ENCODE measurements around the gene IFI27L1. TPM values are rescaled to one million over a fixed set of nuclear protein-coding genes. Genes with fewer than 3 reads are reported as not detected.

The IFI27L1 gene
- total RNA-seq, 1 experiment from 2014 or later = 27.6 TPM

DNA sequence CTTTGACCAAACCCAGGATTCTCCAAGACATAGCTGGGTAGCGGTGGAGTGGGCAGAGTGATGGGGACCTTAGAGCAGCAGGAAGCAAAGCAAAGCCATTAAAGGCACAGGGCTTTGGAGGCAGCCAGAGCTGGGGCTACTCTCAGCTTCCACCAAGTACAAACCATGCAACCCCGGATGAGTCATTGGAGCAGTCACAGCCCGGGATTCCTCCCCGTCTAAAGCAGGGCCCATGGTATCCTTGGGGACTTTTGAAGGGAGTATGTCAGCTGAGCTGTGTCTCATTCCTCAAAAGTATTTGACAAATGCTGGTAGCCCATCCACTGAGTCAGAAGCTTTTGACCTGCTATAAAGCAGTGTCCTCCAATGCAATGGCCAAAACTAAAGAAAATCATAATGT lies 19.7 kb downstream of the IFI27L1 start (continued):
- TF ChIP-seq MXD4 (CRISPR knock-in tag; IDR thresholded peaks at IDR 0.05; ENCODE audit: borderline replicate concordance) = no peak
- no peak for TF ChIP-seq ZNF138 (CRISPR knock-in tag; conservative IDR thresholded peaks at IDR 0.05)
- TF ChIP-seq, protein P1, sequence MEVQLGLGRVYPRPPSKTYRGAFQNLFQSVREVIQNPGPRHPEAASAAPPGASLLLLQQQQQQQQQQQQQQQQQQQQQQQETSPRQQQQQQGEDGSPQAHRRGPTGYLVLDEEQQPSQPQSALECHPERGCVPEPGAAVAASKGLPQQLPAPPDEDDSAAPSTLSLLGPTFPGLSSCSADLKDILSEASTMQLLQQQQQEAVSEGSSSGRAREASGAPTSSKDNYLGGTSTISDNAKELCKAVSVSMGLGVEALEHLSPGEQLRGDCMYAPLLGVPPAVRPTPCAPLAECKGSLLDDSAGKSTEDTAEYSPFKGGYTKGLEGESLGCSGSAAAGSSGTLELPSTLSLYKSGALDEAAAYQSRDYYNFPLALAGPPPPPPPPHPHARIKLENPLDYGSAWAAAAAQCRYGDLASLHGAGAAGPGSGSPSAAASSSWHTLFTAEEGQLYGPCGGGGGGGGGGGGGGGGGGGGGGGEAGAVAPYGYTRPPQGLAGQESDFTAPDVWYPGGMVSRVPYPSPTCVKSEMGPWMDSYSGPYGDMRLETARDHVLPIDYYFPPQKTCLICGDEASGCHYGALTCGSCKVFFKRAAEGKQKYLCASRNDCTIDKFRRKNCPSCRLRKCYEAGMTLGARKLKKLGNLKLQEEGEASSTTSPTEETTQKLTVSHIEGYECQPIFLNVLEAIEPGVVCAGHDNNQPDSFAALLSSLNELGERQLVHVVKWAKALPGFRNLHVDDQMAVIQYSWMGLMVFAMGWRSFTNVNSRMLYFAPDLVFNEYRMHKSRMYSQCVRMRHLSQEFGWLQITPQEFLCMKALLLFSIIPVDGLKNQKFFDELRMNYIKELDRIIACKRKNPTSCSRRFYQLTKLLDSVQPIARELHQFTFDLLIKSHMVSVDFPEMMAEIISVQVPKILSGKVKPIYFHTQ (CRISPR knock-in tag; IDR thresholded peaks at IDR 0.05) = no peak

DNA sequence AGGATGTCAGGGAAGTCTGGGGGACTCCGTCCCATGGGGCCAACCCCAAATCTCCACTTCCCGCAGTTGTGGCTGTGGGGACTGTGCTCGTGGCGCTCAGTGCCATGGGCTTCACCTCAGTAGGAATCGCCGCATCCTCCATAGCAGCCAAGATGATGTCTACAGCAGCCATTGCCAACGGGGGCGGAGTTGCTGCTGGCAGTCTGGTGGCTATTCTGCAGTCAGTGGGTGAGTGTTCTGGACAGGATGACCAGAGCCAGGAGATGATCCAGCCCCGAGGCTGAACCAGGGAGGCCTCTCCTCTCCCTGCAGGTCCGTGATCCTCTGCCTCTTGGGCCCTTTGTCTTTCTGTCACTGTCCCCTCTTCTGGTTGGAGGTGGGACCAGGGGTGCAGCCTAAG lies 20.6 kb downstream of the IFI27L1 start:
- ATAC-seq (no peak), DNase-seq (ENCODE audit: low spot score) (no peak)
- no peaks in the 10 kb centered on the region for H3K4me1 Mint-ChIP-seq
- POLR2A ChIA-PET = no interaction called here
- H3K27me3 Mint-ChIP-seq (ENCODE audit: low read depth) = no peaks in the 10 kb centered on the region
- H3K27ac Mint-ChIP-seq = no peak overlapping the region
- TF ChIP-seq ZNF416 (CRISPR knock-in tag; IDR thresholded peaks at IDR 0.05) (no peak), RELA (CRISPR knock-in tag; IDR thresholded peaks at IDR 0.05; ENCODE audit: borderline replicate concordance) (no peak), NR1H2 (CRISPR knock-in tag; IDR thresholded peaks at IDR 0.05) (no peak), TP53 (CRISPR knock-in tag; IDR thresholded peaks at IDR 0.05) (no peak), SP1 (CRISPR knock-in tag; conservative IDR thresholded peaks at IDR 0.05) (no peak), SOX15 (CRISPR knock-in tag; IDR thresholded peaks at IDR 0.05) (no peak)
- TF ChIP-seq, protein P2, sequence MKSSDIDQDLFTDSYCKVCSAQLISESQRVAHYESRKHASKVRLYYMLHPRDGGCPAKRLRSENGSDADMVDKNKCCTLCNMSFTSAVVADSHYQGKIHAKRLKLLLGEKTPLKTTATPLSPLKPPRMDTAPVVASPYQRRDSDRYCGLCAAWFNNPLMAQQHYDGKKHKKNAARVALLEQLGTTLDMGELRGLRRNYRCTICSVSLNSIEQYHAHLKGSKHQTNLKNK (CRISPR knock-in tag; IDR thresholded peaks at IDR 0.05) = no peak
- TF ChIP-seq, protein P3, sequence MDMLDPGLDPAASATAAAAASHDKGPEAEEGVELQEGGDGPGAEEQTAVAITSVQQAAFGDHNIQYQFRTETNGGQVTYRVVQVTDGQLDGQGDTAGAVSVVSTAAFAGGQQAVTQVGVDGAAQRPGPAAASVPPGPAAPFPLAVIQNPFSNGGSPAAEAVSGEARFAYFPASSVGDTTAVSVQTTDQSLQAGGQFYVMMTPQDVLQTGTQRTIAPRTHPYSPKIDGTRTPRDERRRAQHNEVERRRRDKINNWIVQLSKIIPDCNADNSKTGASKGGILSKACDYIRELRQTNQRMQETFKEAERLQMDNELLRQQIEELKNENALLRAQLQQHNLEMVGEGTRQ (CRISPR knock-in tag; IDR thresholded peaks at IDR 0.05) = no peak
- no peaks in the 10 kb centered on the region for H3K36me3 Mint-ChIP-seq
- no peak overlapping the region for H3K4me3 Mint-ChIP-seq
- CTCF ChIA-PET = no interaction called here
- H3K9me3 Mint-ChIP-seq = no peaks in the 10 kb centered on the region

DNA sequence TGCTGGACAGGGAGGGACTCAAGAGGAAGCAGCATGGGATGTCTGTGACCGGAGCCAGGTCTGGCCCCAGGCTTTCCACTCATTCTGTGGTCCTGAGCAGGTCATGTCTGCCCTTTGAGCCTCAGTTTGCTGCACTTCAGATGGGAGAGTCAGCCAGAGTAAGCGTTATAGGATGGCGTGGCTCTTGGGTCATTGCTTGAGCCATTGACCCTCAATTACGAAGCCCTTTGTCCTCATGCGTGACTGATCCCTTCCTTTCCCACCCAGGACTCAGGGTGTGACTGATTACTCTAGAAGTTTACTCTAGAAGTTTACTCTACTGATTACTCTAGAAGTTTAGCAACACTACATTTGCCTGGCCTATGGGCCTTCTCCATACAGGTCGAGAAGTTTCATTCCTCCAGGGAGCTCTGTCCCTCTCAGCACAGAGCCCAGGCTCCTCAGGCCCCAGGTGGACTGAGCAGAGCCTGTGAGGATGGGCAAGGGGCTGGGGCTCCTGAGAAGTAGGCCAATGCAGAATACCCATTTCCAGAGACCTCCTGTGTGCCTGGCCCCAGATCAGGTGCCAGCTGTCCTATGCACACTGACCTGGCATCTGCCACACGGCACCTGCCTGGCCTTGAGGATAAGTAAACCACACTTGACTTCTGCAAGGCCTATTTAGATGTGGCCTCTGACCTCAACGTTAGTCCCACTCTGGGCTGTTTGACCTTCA lies 21.8 kb downstream of the IFI27L1 start:
- TF ChIP-seq, protein P3 (CRISPR knock-in tag; IDR thresholded peaks at IDR 0.05) = no peak
- no peak for TF ChIP-seq ZNF396 (CRISPR knock-in tag; IDR thresholded peaks at IDR 0.05; ENCODE audit: borderline replicate concordance)
- TF ChIP-seq, protein P4, sequence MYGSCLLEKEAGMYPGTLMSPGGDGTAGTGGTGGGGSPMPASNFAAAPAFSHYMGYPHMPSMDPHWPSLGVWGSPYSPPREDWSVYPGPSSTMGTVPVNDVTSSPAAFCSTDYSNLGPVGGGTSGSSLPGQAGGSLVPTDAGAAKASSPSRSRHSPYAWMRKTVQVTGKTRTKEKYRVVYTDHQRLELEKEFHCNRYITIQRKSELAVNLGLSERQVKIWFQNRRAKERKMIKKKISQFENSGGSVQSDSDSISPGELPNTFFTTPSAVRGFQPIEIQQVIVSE (CRISPR knock-in tag; IDR thresholded peaks at IDR 0.05; ENCODE audit: borderline replicate concordance) = no peak
- TF ChIP-seq, protein P5, sequence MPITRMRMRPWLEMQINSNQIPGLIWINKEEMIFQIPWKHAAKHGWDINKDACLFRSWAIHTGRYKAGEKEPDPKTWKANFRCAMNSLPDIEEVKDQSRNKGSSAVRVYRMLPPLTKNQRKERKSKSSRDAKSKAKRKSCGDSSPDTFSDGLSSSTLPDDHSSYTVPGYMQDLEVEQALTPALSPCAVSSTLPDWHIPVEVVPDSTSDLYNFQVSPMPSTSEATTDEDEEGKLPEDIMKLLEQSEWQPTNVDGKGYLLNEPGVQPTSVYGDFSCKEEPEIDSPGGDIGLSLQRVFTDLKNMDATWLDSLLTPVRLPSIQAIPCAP (CRISPR knock-in tag; IDR thresholded peaks at IDR 0.05) = no peak
- no peak for TF ChIP-seq NR2C2 (CRISPR knock-in tag; IDR thresholded peaks at IDR 0.05)
- no peak for ATAC-seq
- Mint-ChIP-seq H3K27ac (no peak overlapping the region; the same call in 1 of the 2 replicates), H3K4me1 (no peaks in the 10 kb centered on the region), H3K27me3 (ENCODE audit: low read depth) (no peaks in the 10 kb centered on the region), H3K9me3 (no peaks in the 10 kb centered on the region), H3K4me3 (no peak overlapping the region), H3K36me3 (no peaks in the 10 kb centered on the region)
- ChIA-PET CTCF (interaction anchor here (1.8 kb wide), 2 partner anchors 29 to 163 kb away, joined by 4 to 6 read pairs; no protein-coding TSS in a partner anchor), POLR2A (no interaction called here)
- DNase-seq (ENCODE audit: low spot score) = no peak

Data from WTC11 (cell line).